HG02759 (cell line): ENCODE measurements around the gene ALDH18A1.

Source experiments
- ATAC-seq: cut with Tn5 transposase; IDR thresholded peaks from one replicate; pipeline ENCODE4 v1.9.1; 2021; ENCODE audit warnings: mild to moderate bottlenecking, moderate library complexity; ENCODE audit not compliant: unreplicated experiment

Gene ALDH18A1

DNA sequence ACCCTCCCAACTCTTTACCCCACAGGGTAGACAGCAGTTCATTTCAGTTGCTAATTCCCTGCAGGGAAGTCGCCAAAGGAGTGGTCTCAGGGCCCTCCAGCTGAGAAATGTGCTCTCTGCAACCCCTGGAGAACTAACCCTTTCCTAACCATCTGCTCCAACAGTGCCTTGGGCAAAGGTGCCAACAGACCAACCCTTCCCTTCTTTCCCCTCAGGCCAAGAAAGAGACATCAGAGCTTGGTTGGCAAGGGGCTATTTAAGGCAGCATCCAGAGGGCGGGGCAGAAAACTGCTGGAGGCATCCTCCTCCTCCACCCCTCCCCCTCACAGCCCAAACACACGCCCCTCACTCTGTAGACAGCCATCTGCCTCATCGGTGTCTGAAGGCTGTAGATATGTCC lies 97.0 kb downstream of the ALDH18A1 start:
- no peak for ATAC-seq

DNA sequence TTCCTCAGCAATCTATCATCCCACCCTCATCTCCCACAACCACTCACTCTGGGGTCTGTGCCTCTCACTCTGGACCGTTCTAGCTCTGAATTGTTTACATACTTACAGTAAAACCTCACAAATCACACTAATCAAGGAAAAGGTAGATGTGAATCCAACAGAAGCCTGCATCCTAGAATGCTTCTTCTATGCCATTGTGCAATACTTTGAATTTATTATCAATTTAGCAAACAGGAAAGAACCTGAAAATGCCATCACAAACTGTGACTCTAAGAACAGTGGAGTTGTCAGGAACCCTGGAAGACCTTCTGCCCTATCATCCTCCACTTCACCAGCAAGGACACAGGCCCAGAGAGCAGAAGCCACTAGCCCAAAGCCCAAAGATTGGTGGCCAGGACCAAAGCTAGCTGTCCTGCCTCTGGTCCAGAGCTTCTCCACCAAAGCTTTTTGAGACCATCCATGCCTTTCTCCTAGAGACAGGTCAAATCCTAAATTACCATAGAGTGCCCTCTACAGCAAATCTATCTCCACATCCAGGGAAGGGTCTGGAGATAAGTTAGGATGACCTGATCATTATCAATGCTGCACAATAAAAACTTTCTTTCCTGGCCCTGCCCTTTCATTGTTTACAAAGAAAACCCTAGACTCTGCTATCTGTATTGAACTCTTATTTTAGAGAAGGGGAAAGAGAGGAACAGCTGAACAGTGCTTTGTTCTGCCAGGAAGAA lies 97.8 kb downstream of the ALDH18A1 start:
- no peak for ATAC-seq

GRCh38 chr10:95556994-95557767 lies 99.3 kb downstream of the ALDH18A1 start:
- no peak for ATAC-seq
